HCT116 (cell line): ENCODE data around the gene PRICKLE2. TPM values are rescaled to one million over a fixed set of nuclear protein-coding genes. Genes with fewer than 3 reads are reported as not detected.

Experiments used
- ATAC-seq: fragments of 200-7000 bp; cut with Tn5 transposase; 2 replicates; pipeline ENCODE4 v1.9.1; 2020; ENCODE audit warnings: mild to moderate bottlenecking, moderate library complexity
- BruUV-seq: library from RNA; stranded (reverse); fragments of 400-500 nt; replicated peaks from 2 replicates; lab custom pipeline; 2021; lab: Mats Ljungman, UMichigan
- CTCF ChIA-PET: fragments of 300-600 bp; sonication (Branson Sonifier 250); formaldehyde crosslinking; loops from one replicate; lab custom pipeline; 2021; ENCODE audit warnings: antibody characterized with exemption; lab: Charles Lee
- POLR2A ChIA-PET: fragments of 300-600, 350-600 bp; sonication (Branson Sonifier 250); formaldehyde crosslinking; loops from one replicate; lab custom pipeline; 2021; ENCODE audit warnings: antibody characterized with exemption; lab: Charles Lee
- RAD21 ChIA-PET, 2 experiments: fragments of 300-600 bp; sonication (Branson Sonifier 250); formaldehyde crosslinking; loops; one replicate each; lab custom pipeline; 2023; ENCODE audit warnings: low total read pairs in 2 of 2; ENCODE audit not compliant: uncharacterized antibody in 2 of 2, unreplicated experiment in 2 of 2, low non-redundant PET in 1 of 2; lab: Charles Lee
- DNase-seq: peaks from one replicate; pipeline ENCODE4 v3.0.0-alpha.2; 2010; ENCODE audit warnings: low read depth, low spot score
- H2AFZ ChIP-seq: fragments of 200-600 bp; shearing (Covaris generic), sonication (generic); 2 replicates; pipeline ENCODE4 v1.6.1; 2017; ENCODE audit warnings: low read depth, mixed run types, mixed read lengths, antibody characterized with exemption, low read length; ENCODE audit not compliant: poor library complexity, severe bottlenecking
- H3K27ac ChIP-seq: 2 replicates; pipeline ENCODE4 v1.5.1; 2012; ENCODE audit warnings: low read depth, low read length
- H3K27me3 ChIP-seq: fragments of 200-600 bp; sonication (generic); 2 replicates; pipeline ENCODE4 v1.6.1; 2016; ENCODE audit warnings: mixed run types, low read length, mixed read lengths; ENCODE audit not compliant: insufficient read depth
- H3K36me3 ChIP-seq, 2 experiments: fragments of 200-500 bp in 1 of 2; fragments of 200-600 bp in 1 of 2; sonication (Bioruptor generic) in 1 of 2; sonication (generic) in 1 of 2; 2 replicates each; pipeline versions ENCODE4 v1.5.1 to v1.6.1; 2014 to 2016; ENCODE audit warnings: low read length in 2 of 2, inconsistent platforms in 1 of 2, mixed read lengths in 1 of 2, mixed run types in 1 of 2; ENCODE audit not compliant: insufficient read depth in 2 of 2, control insufficient read depth in 1 of 2
- H3K4me1 ChIP-seq, 2 experiments: fragments of 200-600 bp in 1 of 2; sonication (generic) in 1 of 2; 2 replicates each; pipeline versions ENCODE4 v1.5.1 to v1.6.1; 2012 to 2017; ENCODE audit warnings: low read length in 2 of 2, inconsistent platforms in 1 of 2, mild to moderate bottlenecking in 1 of 2, mixed read lengths in 1 of 2, mixed run types in 1 of 2, moderate library complexity in 1 of 2; ENCODE audit not compliant: insufficient read depth in 2 of 2, control insufficient read depth in 1 of 2
- H3K4me2 ChIP-seq: fragments of 200-600 bp; sonication (generic); 2 replicates; pipeline ENCODE4 v1.6.1; 2017; ENCODE audit warnings: mixed run types, low read length, mixed read lengths
- H3K4me3 ChIP-seq, 2 experiments: fragments of 200-600 bp in 1 of 2; sonication (generic) in 1 of 2; replicated peaks in 1 of 2; 2 replicates each; pipeline ENCODE4 v1.5.1; 2011 to 2016; ENCODE audit warnings: low read length in 2 of 2, control low read depth in 1 of 2, low read depth in 1 of 2, mild to moderate bottlenecking in 1 of 2, mixed read lengths in 1 of 2, mixed run types in 1 of 2
- H3K79me2 ChIP-seq: fragments of 200-600 bp; sonication (generic); 2 replicates; pipeline ENCODE4 v1.6.1; 2017; ENCODE audit warnings: mild to moderate bottlenecking, mixed run types, low read length, moderate library complexity, mixed read lengths; ENCODE audit not compliant: insufficient read depth
- H3K9ac ChIP-seq: fragments of 200-600 bp; sonication (generic); 2 replicates; pipeline ENCODE4 v1.6.1; 2016; ENCODE audit warnings: low read length, mixed read lengths
- H3K9me2 ChIP-seq: fragments of 200-600 bp; sonication (generic), shearing (Covaris generic); 2 replicates; pipeline ENCODE4 v1.6.1; 2017; ENCODE audit warnings: mixed run types, mild to moderate bottlenecking, moderate library complexity; ENCODE audit not compliant: insufficient read depth
- H3K9me3 ChIP-seq, 2 experiments: fragments of 200-500 bp in 1 of 2; fragments of 200-600 bp in 1 of 2; sonication (Bioruptor generic) in 1 of 2; sonication (generic) in 1 of 2; 2 replicates each; pipeline ENCODE4 v1.6.1; 2014 to 2017; ENCODE audit warnings: low read length in 2 of 2, mixed read lengths in 2 of 2, inconsistent platforms in 1 of 2, low read depth in 1 of 2, mild to moderate bottlenecking in 1 of 2, mixed run types in 1 of 2, moderate library complexity in 1 of 2; ENCODE audit not compliant: control insufficient read depth in 1 of 2, insufficient read depth in 1 of 2
- H4K20me1 ChIP-seq: fragments of 200-600 bp; sonication (generic), shearing (Covaris generic); 2 replicates; pipeline ENCODE4 v1.6.1; 2017; ENCODE audit warnings: mixed run types, mild to moderate bottlenecking, moderate library complexity; ENCODE audit not compliant: insufficient read depth
- CBX3 ChIP-seq: IDR thresholded peaks from 2 replicates; pipeline ENCODE4 v1.6.1; 2012; ENCODE audit warnings: low read depth
- EZH2 ChIP-seq: fragments of 200-600 bp; sonication (generic); IDR thresholded peaks from 2 replicates; pipeline ENCODE4 v1.6.1; 2017; ENCODE audit warnings: antibody characterized with exemption, mixed run types
- JUND ChIP-seq: IDR thresholded peaks from 2 replicates; pipeline ENCODE4 v1.6.1; 2012
- MAX ChIP-seq: IDR thresholded peaks from 2 replicates; pipeline ENCODE4 v1.6.1; 2012
- POLR2AphosphoS5 ChIP-seq: IDR thresholded peaks from 2 replicates; pipeline ENCODE4 v1.6.1; 2011; ENCODE audit warnings: mild to moderate bottlenecking, low read depth, low read length, moderate library complexity
- SIN3A ChIP-seq: IDR thresholded peaks from 2 replicates; pipeline ENCODE4 v1.6.1; 2012; ENCODE audit warnings: low read depth
- TCF7L2 ChIP-seq: IDR thresholded peaks from 2 replicates; pipeline ENCODE4 v1.7.0; 2011; ENCODE audit warnings: borderline replicate concordance, inconsistent platforms; ENCODE audit not compliant: insufficient read depth, insufficient read length; ENCODE audit errors: extremely low read depth
- ZBTB33 ChIP-seq: IDR thresholded peaks from 2 replicates; pipeline ENCODE4 v1.6.1; 2011; ENCODE audit warnings: mild to moderate bottlenecking, low read length, moderate library complexity; ENCODE audit not compliant: insufficient replicate concordance; ENCODE audit errors: extremely low read depth
- ZFX ChIP-seq: fragments of 450-650 bp; IDR thresholded peaks from 2 replicates; pipeline ENCODE4 v1.6.1; 2017
- intact Hi-C: fragments of 100-400 bp; cut with micrococcal nuclease; formaldehyde crosslinking; loops from 2 replicates; pipeline ENCODE4 v1.10.0; 2022
- total RNA-seq: library from RNA; stranded (reverse); gene quantifications from one replicate; pipeline ENCODE4 v1.2.1, GENCODE V29; 2021; ENCODE audit not compliant: unreplicated experiment

PRICKLE2 gene
- total RNA-seq, 1 experiment from 2014 or later, result 0.05 TPM

GRCh38 chr3:64213962-64214379, 11.3 kb downstream of the PRICKLE2 start:
- RAD21 ChIA-PET, result no interaction called here
- Histone ChIP-seq H3K4me1 (no peaks in the 10 kb centered on the region), H3K4me2 (no peak overlapping the region), H3K27ac (no peak overlapping the region), H4K20me1 (no peaks in the 10 kb centered on the region), H3K79me2 (no peaks in the 10 kb centered on the region), H3K9ac (no peak overlapping the region), H2AFZ (no peak overlapping the region), H3K9me2 (no peaks in the 10 kb centered on the region), H3K4me3 (no peak overlapping the region), H3K36me3 (no peaks in the 10 kb centered on the region), H3K27me3 (peaks cover 35% of the 10 kb centered on the region), H3K9me3 (no peaks in the 10 kb centered on the region)
- CTCF ChIA-PET, result no interaction called here
- POLR2A ChIA-PET, result no interaction called here
- TF ChIP-seq CBX3 (no peak), POLR2AphosphoS5 (no peak), MAX (no peak), JUND (no peak), SIN3A (no peak), ZFX (no peak), TCF7L2 (no peak), EZH2 (no peak), ZBTB33 (no peak)
- DNase-seq (no peak), ATAC-seq (no peak)
- BruUV-seq, result no TSS peak
- intact Hi-C loops, result no loop called here
